Nephron progenitor cell (in vitro differentiated cells): Measurements from ENCODE around the gene KRT80.

ENCODE experiments used
- DNase-seq: peaks from one replicate; pipeline ENCODE4 v3.0.0; 2021
- H3K27ac Mint-ChIP-seq: 2 replicates; pipeline ENCODE4 v1.8.0; 2021; ENCODE audit warnings: mild to moderate bottlenecking, moderate library complexity, mixed read lengths
- H3K27me3 Mint-ChIP-seq: 2 replicates; pipeline ENCODE4 v1.8.0; 2021; ENCODE audit warnings: mild to moderate bottlenecking, low read depth, mixed read lengths; ENCODE audit not compliant: poor library complexity
- H3K36me3 Mint-ChIP-seq: 2 replicates; pipeline ENCODE4 v1.8.0; 2021; ENCODE audit warnings: low read depth, mixed read lengths
- H3K4me1 Mint-ChIP-seq: 2 replicates; pipeline ENCODE4 v1.8.0; 2021; ENCODE audit warnings: mixed read lengths
- H3K4me3 Mint-ChIP-seq: 2 replicates; pipeline ENCODE4 v1.8.0; 2021; ENCODE audit warnings: mild to moderate bottlenecking, moderate library complexity, mixed read lengths
- H3K9me3 Mint-ChIP-seq: 2 replicates; pipeline ENCODE4 v1.8.0; 2021; ENCODE audit warnings: mild to moderate bottlenecking, moderate library complexity, mixed read lengths
- TF ChIP-seq, protein P1 (sequence below): fragments of 200-600 bp; sonication (generic); IDR thresholded peaks from 2 replicates; pipeline ENCODE4 v1.5.0; 2021; ENCODE audit warnings: antibody characterized with exemption

KRT80 gene

DNA sequence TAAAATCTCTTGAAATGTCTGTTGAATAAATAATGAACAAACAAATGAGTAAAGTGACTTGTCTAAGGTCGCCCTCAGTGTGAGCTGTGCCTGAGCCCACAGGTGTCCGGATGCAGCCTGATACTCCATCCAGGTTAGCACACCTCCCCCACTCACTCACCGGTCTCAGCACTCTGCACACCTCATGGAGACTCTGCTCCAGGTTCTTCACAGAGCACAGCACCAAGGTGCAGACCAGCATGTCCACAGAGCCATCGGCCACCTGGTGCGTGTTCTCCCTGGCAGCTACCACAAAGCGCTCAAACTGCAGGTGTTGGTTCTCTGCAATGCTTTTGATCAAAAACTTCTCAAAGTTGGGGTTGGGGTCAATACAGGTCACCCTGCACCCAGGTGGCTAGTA, 37.1 kb upstream of the KRT80 start:
- Mint-ChIP-seq H3K4me1 (peaks cover 17% of the 10 kb centered on the region), H3K36me3 (no peaks in the 10 kb centered on the region), H3K9me3 (no peaks in the 10 kb centered on the region), H3K4me3 (no peak overlapping the region), H3K27ac (no peak overlapping the region), H3K27me3 (peaks cover 78% of the 10 kb centered on the region)
- DNase-seq = no peak
- TF ChIP-seq, protein P1, sequence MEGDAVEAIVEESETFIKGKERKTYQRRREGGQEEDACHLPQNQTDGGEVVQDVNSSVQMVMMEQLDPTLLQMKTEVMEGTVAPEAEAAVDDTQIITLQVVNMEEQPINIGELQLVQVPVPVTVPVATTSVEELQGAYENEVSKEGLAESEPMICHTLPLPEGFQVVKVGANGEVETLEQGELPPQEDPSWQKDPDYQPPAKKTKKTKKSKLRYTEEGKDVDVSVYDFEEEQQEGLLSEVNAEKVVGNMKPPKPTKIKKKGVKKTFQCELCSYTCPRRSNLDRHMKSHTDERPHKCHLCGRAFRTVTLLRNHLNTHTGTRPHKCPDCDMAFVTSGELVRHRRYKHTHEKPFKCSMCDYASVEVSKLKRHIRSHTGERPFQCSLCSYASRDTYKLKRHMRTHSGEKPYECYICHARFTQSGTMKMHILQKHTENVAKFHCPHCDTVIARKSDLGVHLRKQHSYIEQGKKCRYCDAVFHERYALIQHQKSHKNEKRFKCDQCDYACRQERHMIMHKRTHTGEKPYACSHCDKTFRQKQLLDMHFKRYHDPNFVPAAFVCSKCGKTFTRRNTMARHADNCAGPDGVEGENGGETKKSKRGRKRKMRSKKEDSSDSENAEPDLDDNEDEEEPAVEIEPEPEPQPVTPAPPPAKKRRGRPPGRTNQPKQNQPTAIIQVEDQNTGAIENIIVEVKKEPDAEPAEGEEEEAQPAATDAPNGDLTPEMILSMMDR = no peak

DNA sequence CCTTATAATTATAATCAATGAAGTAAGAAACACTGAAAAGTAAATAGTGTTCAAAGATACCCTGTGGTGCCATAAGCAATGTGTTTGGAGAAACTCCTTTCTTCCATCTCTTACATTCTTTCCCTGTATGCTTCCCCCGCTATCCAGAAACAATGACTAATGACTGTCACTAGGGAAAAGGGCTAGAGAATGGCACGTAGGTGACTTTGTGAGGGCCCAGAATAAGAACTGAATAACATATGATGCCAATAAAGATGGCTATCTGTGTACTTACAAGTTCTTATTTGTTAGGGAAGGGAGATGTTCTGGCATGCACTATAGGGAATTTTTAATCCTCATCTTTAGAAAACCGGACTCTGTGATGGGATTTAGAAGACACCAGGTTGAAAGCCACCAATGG, 36.6 kb upstream of the KRT80 start:
- Mint-ChIP-seq H3K4me3 (no peak overlapping the region), H3K27ac (no peak overlapping the region), H3K4me1 (peaks cover 13% of the 10 kb centered on the region), H3K36me3 (no peaks in the 10 kb centered on the region), H3K9me3 (no peaks in the 10 kb centered on the region), H3K27me3 (peaks cover 77% of the 10 kb centered on the region)
- TF ChIP-seq, protein P1 = no peak
- DNase-seq = no peak

DNA sequence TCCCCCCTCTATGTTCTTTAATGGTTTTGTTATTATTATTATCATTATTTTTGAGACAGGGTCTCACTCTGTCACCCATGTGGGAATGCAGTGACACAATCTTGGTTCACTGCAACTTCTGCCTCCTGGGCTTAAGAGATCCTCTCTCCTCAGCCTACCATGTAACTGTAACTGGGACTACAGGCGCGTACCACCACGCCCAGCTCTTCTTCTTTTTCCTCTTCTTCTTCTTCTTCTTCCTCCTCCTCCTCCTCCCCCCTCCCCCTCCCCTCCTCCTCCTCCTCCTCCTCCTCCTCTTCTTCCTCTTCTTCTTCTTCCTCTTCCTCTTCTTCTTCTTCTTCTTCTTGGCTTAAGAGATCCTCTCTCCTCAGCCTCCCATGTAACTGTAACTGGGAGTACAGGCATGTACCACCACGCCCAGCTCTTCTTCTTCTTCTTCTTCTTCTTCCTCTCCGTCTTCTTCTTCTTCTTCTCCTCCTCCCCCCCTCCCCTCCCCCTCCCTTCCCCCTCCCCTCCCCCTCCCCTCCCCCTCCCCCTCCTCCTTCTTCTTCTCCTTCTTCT, 35.9 kb upstream of the KRT80 start:
- no peak for DNase-seq
- no peaks in the 10 kb centered on the region for H3K9me3 Mint-ChIP-seq
- no peak overlapping the region for H3K4me3 Mint-ChIP-seq
- peaks cover 12% of the 10 kb centered on the region for H3K4me1 Mint-ChIP-seq
- H3K27me3 Mint-ChIP-seq = peaks cover 71% of the 10 kb centered on the region
- H3K36me3 Mint-ChIP-seq = no peaks in the 10 kb centered on the region
- TF ChIP-seq, protein P1 = no peak
- H3K27ac Mint-ChIP-seq = no peak overlapping the region

GRCh38 chr12:52226446-52226845, 34.6 kb upstream of the KRT80 start:
- Mint-ChIP-seq H3K4me1 (no peaks in the 10 kb centered on the region), H3K27me3 (peaks cover 67% of the 10 kb centered on the region), H3K27ac (no peak overlapping the region), H3K9me3 (no peaks in the 10 kb centered on the region), H3K36me3 (no peaks in the 10 kb centered on the region), H3K4me3 (no peak overlapping the region)
- TF ChIP-seq, protein P1 = no peak
- no peak for DNase-seq

- Mint-ChIP-seq H3K9me3 (no peaks in the 10 kb centered on the region), H3K4me1 (no peaks in the 10 kb centered on the region), H3K27ac (no peak overlapping the region), H3K36me3 (no peaks in the 10 kb centered on the region), H3K4me3 (no peak overlapping the region), H3K27me3 (peaks cover 67% of the 10 kb centered on the region)
- no peak for DNase-seq
- TF ChIP-seq, protein P1 = no peak
Measured at GRCh38 chr12:52225752-52226151, 33.9 kb upstream of the KRT80 start.

DNA sequence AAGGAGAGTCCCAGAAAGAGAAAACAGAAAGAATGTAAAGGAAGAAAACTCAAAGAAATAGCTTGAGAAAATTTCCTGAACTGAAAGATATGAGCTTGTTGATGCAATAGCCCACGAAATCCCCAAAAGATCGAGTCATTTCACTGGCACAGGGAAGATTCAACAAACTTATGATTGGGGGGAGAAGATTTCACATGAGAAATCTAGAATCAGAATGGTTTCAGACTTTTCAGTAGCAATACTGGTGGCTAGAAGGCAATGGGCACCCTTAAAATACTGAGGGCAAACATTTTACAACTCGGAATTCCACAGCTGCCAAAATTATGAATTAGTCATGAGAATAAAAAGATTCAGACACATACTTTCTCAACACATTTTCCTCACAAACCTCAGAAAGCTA, 32.3 kb upstream of the KRT80 start:
- DNase-seq = no peak
- TF ChIP-seq, protein P1 = no peak
- Mint-ChIP-seq H3K36me3 (no peaks in the 10 kb centered on the region), H3K27me3 (peaks cover 61% of the 10 kb centered on the region), H3K4me1 (no peaks in the 10 kb centered on the region), H3K4me3 (no peak overlapping the region), H3K9me3 (no peaks in the 10 kb centered on the region), H3K27ac (no peak overlapping the region)
